H1 (cell line): Measurements from ENCODE around the gene FGFRL1. TPM values are rescaled to one million over a fixed set of nuclear protein-coding genes. Genes with fewer than 3 reads are reported as not detected.

Source experiments
- ASH2L ChIP-seq: fragments of 200-600, 300-600 bp; sonication (generic); IDR thresholded peaks from one replicate; pipeline ENCODE4 v1.7.1; 2017; ENCODE audit warnings: low read length
- ATF2 ChIP-seq: IDR thresholded peaks from 2 replicates; pipeline ENCODE4 v1.6.1; 2012; ENCODE audit warnings: low read length, inconsistent platforms
- CHD7 ChIP-seq: fragments of 300-600 bp; sonication (generic); IDR thresholded peaks from 2 replicates; pipeline ENCODE4 v1.7.1; 2012; ENCODE audit warnings: low read length, moderate library complexity, mild to moderate bottlenecking, inconsistent platforms; ENCODE audit not compliant: insufficient replicate concordance
- E2F6 ChIP-seq: IDR thresholded peaks from 2 replicates; pipeline ENCODE4 v1.6.1; 2012; ENCODE audit warnings: inconsistent platforms
- EZH2 ChIP-seq: fragments of 200-600 bp; sonication (generic); IDR thresholded peaks from 2 replicates; pipeline ENCODE4 v1.7.1; 2012; ENCODE audit warnings: low read depth, mild to moderate bottlenecking, moderate library complexity, low read length, inconsistent platforms; ENCODE audit not compliant: severe bottlenecking
- KDM1A ChIP-seq: fragments of 200-600, 300-600 bp; sonication (generic); IDR thresholded peaks from 2 replicates; pipeline ENCODE4 v1.7.1; 2016; ENCODE audit warnings: mild to moderate bottlenecking, low read length, borderline replicate concordance
- SUZ12 ChIP-seq: fragments of 200-600 bp; sonication (generic); IDR thresholded peaks from 2 replicates; pipeline ENCODE4 v1.6.1; 2012; ENCODE audit warnings: mild to moderate bottlenecking, inconsistent platforms, low read length, moderate library complexity, mixed read lengths
- TAF1 ChIP-seq: IDR thresholded peaks from 2 replicates; pipeline ENCODE4 v1.6.1; 2011; ENCODE audit warnings: mild to moderate bottlenecking, low read depth, low read length
- polyA plus RNA-seq, 7 experiments: library from polyadenylated mRNA; depleted of rRNA in 3 of 7; stranded (reverse) in 5 of 7; unstranded in 2 of 7; fragments of >200 nt in 5 of 7; fragments of 200-250 nt in 2 of 7; gene quantifications; 1 replicate in 5 of 7; 2 replicates in 1 of 7; 4 replicates in 1 of 7; pipeline versions ENCODE4 v1.2.1 to v1.2.3, GENCODE V29; 2011 to 2013; ENCODE audit warnings: missing spikeins in 2 of 7, mixed read lengths in 2 of 7
- total RNA-seq: library from RNA; stranded (reverse); fragmentation: NEBNext Ultra II Directional; extraction: Animal tissue kit (Norgen Biotek cat#: 25700); gene quantifications from 2 replicates; pipeline ENCODE4 v1.2.1, GENCODE V29; 2021

FGFRL1 gene
- total and polyA plus RNA-seq, 2 of the 8 experiments (the other 6 are each of a cell fraction or from before 2014, with no cell fraction given): 18.9 to 34.6 TPM

GRCh38 chr4:1024882-1025545 lies 13.6 kb downstream of the FGFRL1 start (continued):
- TF ChIP-seq CHD7 (no peak), EZH2 (no peak), TAF1 (no peak), ATF2 (no peak), ASH2L (no peak), E2F6 (no peak), SUZ12 (no peak), KDM1A (no peak)
